ENCODE data around the gene ACOT8. TPM values are rescaled to one million over a fixed set of nuclear protein-coding genes. Genes with fewer than 3 reads are reported as not detected.
"Not testable (repeated sequence)": the region's sequence is repeated elsewhere in the genome, so short reads cannot be mapped to it uniquely, and the experiment has no call there.

Gene ACOT8
- total and polyA plus RNA-seq, 3 experiments from 2014 or later: 27.1 to 41.0 (median 27.3) TPM

DNA sequence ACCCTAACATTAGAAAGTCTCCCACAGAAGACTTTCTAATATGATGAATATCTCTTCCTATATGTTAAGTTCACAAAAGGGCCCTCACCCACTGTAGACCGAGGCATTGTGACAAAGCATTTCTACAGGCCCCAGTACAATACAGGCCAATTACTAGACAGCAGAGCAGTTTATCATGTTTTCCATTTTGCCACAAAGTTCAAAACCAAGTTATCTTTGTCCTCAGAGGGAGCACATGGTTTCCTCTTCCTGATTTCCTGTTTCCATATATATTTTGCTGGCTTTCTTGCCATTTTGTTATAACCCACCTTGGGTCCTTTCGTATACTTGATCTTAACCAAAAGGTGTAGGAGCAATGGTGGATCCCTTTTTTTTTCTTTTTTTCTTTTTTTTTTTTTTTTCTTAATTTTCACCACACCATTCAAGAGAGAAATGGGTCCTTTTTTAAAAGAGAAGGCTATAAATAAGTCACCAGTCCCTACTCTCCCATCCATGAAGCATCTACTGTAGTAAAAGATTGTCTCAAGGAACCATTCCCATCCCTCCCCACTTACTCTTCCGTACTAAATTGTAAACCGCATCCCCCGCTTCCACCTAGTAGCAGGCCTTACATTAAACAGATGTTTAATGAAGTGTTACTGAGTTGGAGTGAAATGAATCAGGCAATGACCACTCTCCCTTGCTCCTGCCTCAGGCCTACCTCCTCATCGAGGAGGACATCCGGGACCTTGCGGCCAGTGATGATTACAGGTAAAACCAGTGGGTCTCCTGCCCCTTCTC lies 46.8 kb downstream of the ACOT8 start:
- H3K27ac Mint-ChIP-seq: peak overlapping the region in 3 of 8 donors; percentile 32 to 77 (median 44)
- POLR2A ChIA-PET: no interaction called here
- H3K4me3 Mint-ChIP-seq: no peak overlapping the region
- Histone ChIP-seq H3K4me1 (ENCODE audit: insufficient read depth, low read length) (peaks cover 4% of the 10 kb centered on the region), H3K36me3 (ENCODE audit: insufficient read depth, low read length) (peaks cover 28% of the 10 kb centered on the region), H3K9me3 (ENCODE audit: low read length) (no peaks in the 10 kb centered on the region), H3K27ac (ENCODE audit: low read depth, low read length) (peak overlapping the region; percentile 38), H3K4me3 (ENCODE audit: low read length) (no peak overlapping the region), H3K27me3 (ENCODE audit: insufficient read depth, low read length, poor library complexity, severe bottlenecking) (no peaks in the 10 kb centered on the region)
- no peaks in the 10 kb centered on the region for H3K9me3 Mint-ChIP-seq
- peaks cover 17 to 21% (median 19%) of the 10 kb centered on the region in 3 donors for H3K4me1 Mint-ChIP-seq
- CTCF ChIA-PET: interaction anchor here (3.1 kb wide), 1 partner anchor 11 kb away, joined by 15 read pairs; no protein-coding TSS in a partner anchor
- no peak for DNase-seq
- H3K36me3 Mint-ChIP-seq: peaks cover 0 to 54% (median 4%) of the 10 kb centered on the region in 3 donors
- H3K27me3 Mint-ChIP-seq: peaks cover 0 to 2% of the 10 kb centered on the region in 2 donors

DNA sequence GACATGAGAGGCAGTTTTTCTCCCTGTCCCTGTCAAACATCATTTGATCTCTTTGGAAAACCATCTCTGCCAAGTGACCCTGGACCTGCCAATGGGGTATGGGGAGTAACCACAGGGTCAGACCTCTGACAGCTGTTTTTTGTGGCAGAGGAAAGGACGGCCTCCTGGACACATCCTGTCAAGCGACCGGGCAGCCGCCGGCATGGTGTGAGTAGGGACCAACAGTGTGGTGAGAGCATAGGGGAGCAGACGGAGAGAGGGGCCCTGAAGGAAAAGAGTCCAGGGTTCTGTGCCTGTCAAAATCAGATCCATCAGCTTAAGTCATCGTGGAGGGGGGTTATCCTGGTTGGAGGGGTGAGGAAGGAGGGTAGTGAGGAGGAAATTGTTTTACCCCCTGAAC lies 55.3 kb downstream of the ACOT8 start:
- no peaks in the 10 kb centered on the region for H3K9me3 Mint-ChIP-seq
- no peak overlapping the region for H3K27ac Mint-ChIP-seq
- Histone ChIP-seq H3K27ac (ENCODE audit: low read depth, low read length) (no peak overlapping the region), H3K4me3 (ENCODE audit: low read length) (no peak overlapping the region), H3K4me1 (ENCODE audit: insufficient read depth, low read length) (no peaks in the 10 kb centered on the region), H3K27me3 (ENCODE audit: insufficient read depth, low read length, poor library complexity, severe bottlenecking) (no peaks in the 10 kb centered on the region), H3K36me3 (ENCODE audit: insufficient read depth, low read length) (peaks cover 38% of the 10 kb centered on the region), H3K9me3 (ENCODE audit: low read length) (no peaks in the 10 kb centered on the region)
- DNase-seq: no peak
- CTCF ChIA-PET: interaction anchor here (1.4 kb wide), 2 partner anchors 10 to 167 kb away, joined by 3 to 5 read pairs; partner anchors contain the start of genes DNTTIP1 and WFDC3
- no peaks in the 10 kb centered on the region for H3K27me3 Mint-ChIP-seq
- H3K4me1 Mint-ChIP-seq: peaks cover 10% of the 10 kb centered on the region in 3 donors
- H3K36me3 Mint-ChIP-seq: peaks cover 5 to 73% (median 27%) of the 10 kb centered on the region in 3 donors
- H3K4me3 Mint-ChIP-seq: no peak overlapping the region
- POLR2A ChIA-PET: interaction anchor here (0.6 kb wide), 1 partner anchor 168 kb away, joined by 5 read pairs; no protein-coding TSS in a partner anchor

DNA sequence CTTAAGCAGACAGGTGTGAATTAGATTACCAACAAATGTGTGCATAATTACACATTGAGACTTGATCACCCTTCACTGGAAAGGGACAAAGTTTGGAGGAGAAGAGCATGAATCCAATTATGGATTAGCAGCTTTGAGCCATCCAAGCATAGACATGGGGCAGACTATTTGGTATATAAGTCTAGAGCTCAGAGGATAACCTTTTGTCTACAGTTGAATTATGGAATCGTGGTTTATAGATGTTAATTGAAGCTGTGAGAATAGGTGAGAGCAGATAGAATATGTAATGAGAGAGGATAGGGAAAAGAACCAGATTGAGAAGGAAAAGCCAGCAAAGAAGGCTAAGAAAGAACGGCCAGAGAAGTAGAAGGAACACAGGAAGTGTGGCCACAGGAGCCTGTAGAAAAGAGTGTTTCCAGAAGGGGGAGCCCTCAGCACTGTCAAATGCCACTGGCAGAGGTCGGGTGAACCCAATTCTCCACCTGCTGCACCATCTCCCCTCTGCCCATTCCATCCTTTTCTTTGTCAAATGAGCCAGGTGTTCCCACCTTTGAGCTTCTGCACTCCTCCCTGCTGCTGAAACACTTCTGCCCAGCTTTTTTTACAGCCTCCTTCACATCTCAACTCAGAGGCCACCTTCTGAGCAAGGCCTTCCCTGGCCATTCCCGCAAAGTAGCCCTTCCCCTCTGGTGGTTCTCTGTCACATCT lies 58.1 kb downstream of the ACOT8 start:
- H3K27me3 ChIP-seq (ENCODE audit: insufficient read depth, low read length, poor library complexity, severe bottlenecking): no peaks in the 10 kb centered on the region
- DNase-seq: peak; percentile 40 to 73 (median 49)
- no peak overlapping the region for H3K4me3 ChIP-seq (ENCODE audit: low read length)
- H3K36me3 ChIP-seq (ENCODE audit: insufficient read depth, low read length): peaks cover 37% of the 10 kb centered on the region
- no peak overlapping the region for H3K27ac ChIP-seq (ENCODE audit: low read depth, low read length)
- no peaks in the 10 kb centered on the region for H3K4me1 ChIP-seq (ENCODE audit: insufficient read depth, low read length)
- Mint-ChIP-seq H3K4me1 (peaks cover 10% of the 10 kb centered on the region in 3 donors), H3K36me3 (peaks cover 4 to 69% (median 28%) of the 10 kb centered on the region in 3 donors), H3K4me3 (no peak overlapping the region), H3K9me3 (no peaks in the 10 kb centered on the region), H3K27ac (peak overlapping the region; percentile 10 to 94 (median 66)), H3K27me3 (no peaks in the 10 kb centered on the region)
- ChIA-PET CTCF (interaction anchor here (0.8 to 2.5 kb wide), 20 partner anchors 9 to 215 kb away, joined by 3 to 21 read pairs (median 5); partner anchors contain the start of genes CTSA, NEURL2 and ZNF335), POLR2A (interaction anchor here (0.6 kb wide), 1 partner anchor 735 kb away, joined by 3 read pairs; no protein-coding TSS in a partner anchor)
- no peaks in the 10 kb centered on the region for H3K9me3 ChIP-seq (ENCODE audit: low read length)

DNA sequence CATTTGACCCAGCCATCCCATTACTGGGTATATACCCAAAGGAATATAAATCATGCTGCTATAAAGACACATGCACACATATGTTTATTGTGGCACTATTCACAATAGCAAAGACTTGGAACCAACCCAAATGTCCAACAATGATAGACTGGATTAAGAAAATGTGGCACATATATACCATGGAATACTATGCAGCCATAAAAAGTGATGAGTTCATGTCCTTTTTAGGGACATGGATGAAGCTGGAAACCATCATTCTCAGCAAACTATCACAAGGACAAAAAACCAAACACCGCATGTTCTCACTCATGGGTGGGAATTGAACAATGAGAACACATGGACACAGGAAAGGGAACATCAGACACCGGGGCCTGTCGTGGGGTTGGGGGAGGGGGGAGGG lies 59.2 kb downstream of the ACOT8 start:
- DNase-seq; H3K27me3 ChIP-seq (ENCODE audit: insufficient read depth, low read length, poor library complexity, severe bottlenecking); H3K9me3 ChIP-seq (ENCODE audit: low read length); H3K9me3 Mint-ChIP-seq; H3K27me3 Mint-ChIP-seq; H3K4me1 ChIP-seq (ENCODE audit: insufficient read depth, low read length); H3K4me3 ChIP-seq (ENCODE audit: low read length); POLR2A ChIA-PET; H3K27ac ChIP-seq (ENCODE audit: low read depth, low read length); H3K4me3 Mint-ChIP-seq: not testable (repeated sequence)
- CTCF ChIA-PET: interaction anchor here (1.4 to 2.5 kb wide), 5 partner anchors 11 to 173 kb away, joined by 4 to 21 read pairs (median 11); partner anchors contain the start of gene ZNF335
- Mint-ChIP-seq H3K36me3 (peaks cover 4 to 64% (median 23%) of the 10 kb centered on the region in 3 donors), H3K4me1 (peaks cover 11 to 15% (median 11%) of the 10 kb centered on the region in 3 donors), H3K27ac (peak overlapping the region in 1 of 8 donors; percentile 94)
- H3K36me3 ChIP-seq (ENCODE audit: insufficient read depth, low read length): peaks cover 27% of the 10 kb centered on the region

DNA sequence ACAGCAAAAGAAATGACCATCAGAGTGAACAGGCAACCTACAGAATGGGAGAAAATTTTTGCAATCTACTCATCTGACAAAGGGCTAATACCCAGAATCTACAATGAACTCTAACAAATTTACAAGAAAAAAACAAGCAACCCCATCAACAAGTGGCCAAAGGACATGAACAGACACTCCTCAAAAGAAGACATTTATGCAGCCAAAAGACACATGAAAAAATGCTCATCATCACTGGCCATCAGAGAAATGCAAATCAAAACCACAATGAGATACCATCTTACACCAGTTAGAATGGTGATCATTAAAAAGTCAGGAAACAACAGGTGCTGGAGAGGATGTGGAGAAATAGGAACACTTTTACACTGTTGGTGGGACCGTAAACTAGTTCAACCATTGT lies 59.7 kb downstream of the ACOT8 start:
- H3K27me3 Mint-ChIP-seq; POLR2A ChIA-PET; H3K4me3 Mint-ChIP-seq; CTCF ChIA-PET; H3K9me3 Mint-ChIP-seq; H3K4me3 ChIP-seq (ENCODE audit: low read length); H3K27ac ChIP-seq (ENCODE audit: low read depth, low read length); H3K27me3 ChIP-seq (ENCODE audit: insufficient read depth, low read length, poor library complexity, severe bottlenecking); DNase-seq; H3K4me1 ChIP-seq (ENCODE audit: insufficient read depth, low read length); H3K9me3 ChIP-seq (ENCODE audit: low read length): not testable (repeated sequence)
- peaks cover 15 to 20% (median 16%) of the 10 kb centered on the region in 3 donors for H3K4me1 Mint-ChIP-seq
- peaks cover 23% of the 10 kb centered on the region for H3K36me3 ChIP-seq (ENCODE audit: insufficient read depth, low read length)
- H3K27ac Mint-ChIP-seq: peak overlapping the region in 1 of 8 donors; percentile 32
- H3K36me3 Mint-ChIP-seq: peaks cover 4 to 62% (median 19%) of the 10 kb centered on the region in 3 donors

DNA sequence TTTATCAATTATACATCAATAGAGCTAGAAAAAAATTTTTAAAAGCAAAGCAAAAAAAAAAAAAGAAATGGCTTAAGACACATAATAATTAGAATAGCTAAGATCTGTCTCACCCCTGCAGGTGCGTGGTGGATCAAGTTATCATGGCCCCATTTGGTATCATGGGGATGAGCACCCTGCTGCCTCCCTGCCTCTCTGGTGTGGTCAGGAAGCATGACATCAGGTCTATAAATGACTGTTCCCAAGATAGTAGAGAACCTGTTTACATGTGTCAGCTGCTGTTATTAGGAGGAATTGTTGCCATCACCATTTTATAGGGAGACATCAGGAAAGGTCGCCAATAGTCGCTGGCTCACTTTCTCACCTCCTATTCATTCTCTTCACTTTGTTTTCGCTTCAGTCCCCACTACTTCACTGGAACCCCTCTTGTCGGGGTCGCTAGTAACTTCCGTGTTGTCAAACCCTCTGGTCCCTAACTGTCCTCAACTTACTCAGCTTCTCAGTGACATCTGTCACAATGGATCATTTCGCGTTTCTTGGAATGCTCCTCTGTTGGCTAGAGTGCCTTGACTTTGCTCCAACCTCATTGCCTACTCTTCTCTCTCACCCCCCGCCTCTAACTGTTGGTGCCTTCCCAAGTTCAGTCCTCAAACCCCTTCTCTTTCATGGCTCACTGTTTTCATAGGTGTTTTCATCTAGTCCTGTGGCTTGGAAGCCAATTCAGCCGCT lies 60.7 kb downstream of the ACOT8 start:
- Mint-ChIP-seq H3K27ac (peak overlapping the region in 5 of 8 donors; percentile 4 to 85 (median 49)), H3K4me1 (peaks cover 21 to 28% (median 22%) of the 10 kb centered on the region in 3 donors), H3K4me3 (peak overlapping the region in 1 of 7 donors; percentile 4), H3K27me3 (no peaks in the 10 kb centered on the region), H3K9me3 (no peaks in the 10 kb centered on the region), H3K36me3 (peaks cover 4 to 57% (median 15%) of the 10 kb centered on the region in 3 donors)
- ChIA-PET CTCF (interaction anchor here (1.1 to 1.6 kb wide), 2 partner anchors 11 to 476 kb away, joined by 3 to 4 read pairs; no protein-coding TSS in a partner anchor), POLR2A (no interaction called here)
- Histone ChIP-seq H3K27me3 (ENCODE audit: insufficient read depth, low read length, poor library complexity, severe bottlenecking) (no peaks in the 10 kb centered on the region), H3K9me3 (ENCODE audit: low read length) (no peaks in the 10 kb centered on the region), H3K27ac (ENCODE audit: low read depth, low read length) (no peak overlapping the region), H3K4me3 (ENCODE audit: low read length) (no peak overlapping the region), H3K36me3 (ENCODE audit: insufficient read depth, low read length) (peaks cover 17% of the 10 kb centered on the region), H3K4me1 (ENCODE audit: insufficient read depth, low read length) (peaks cover 10% of the 10 kb centered on the region)
- no peak for DNase-seq

DNA sequence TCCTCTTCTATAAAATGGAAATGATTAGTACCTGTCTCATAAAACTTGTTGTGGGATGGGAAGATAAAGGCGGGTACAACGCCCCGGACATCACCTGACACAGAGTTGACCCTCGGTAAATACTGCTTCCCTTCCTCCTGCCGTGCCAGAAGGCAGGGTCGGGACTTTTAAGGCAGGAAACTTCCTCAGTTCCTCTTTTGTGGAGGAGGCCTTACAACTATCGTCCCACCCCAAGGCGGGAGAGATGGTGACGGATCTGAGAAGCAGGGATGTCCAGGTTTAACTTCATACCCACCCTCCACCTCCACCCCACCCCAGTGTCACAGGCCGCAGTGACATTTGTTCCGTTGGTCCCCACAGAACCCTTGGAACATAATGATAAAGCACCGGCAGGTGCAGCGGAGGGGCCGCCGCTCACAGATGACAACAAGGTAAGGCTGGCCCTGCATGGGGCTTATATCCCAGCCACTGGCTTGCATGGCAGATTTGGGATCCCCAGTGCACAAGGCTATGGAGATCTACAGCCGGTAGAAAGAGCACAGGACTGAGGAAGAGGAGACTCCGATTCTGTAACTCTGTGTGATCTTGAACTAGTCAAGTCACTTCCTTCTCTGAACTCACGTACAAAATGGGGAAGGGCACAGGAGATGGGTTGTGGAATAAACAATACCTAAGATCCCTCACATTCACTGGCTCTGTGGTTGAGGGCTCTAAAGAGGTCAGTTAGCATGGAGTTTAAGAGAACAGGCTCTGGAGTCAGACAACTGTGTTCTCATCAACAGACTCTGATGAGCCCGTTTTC lies 64.7 kb downstream of the ACOT8 start:
- CTCF ChIA-PET: interaction anchor here (1.0 to 2.5 kb wide), 3 partner anchors 9 to 141 kb away, joined by 3 to 13 read pairs (median 3); no protein-coding TSS in a partner anchor
- no peak for DNase-seq
- H3K36me3 Mint-ChIP-seq: peaks cover 4 to 43% (median 14%) of the 10 kb centered on the region in 3 donors

More for the DNA sequence above, 64.7 kb downstream of the ACOT8 start:
- H3K4me3 Mint-ChIP-seq: peak overlapping the region; percentile 87 to 95 (median 91)
- Histone ChIP-seq H3K27ac (ENCODE audit: low read depth, low read length) (peak overlapping the region; percentile 92), H3K9me3 (ENCODE audit: low read length) (no peaks in the 10 kb centered on the region), H3K36me3 (ENCODE audit: insufficient read depth, low read length) (peaks cover 12% of the 10 kb centered on the region), H3K4me3 (ENCODE audit: low read length) (peak overlapping the region; percentile 76), H3K4me1 (ENCODE audit: insufficient read depth, low read length) (peaks cover 10% of the 10 kb centered on the region), H3K27me3 (ENCODE audit: insufficient read depth, low read length, poor library complexity, severe bottlenecking) (no peaks in the 10 kb centered on the region)
- no peaks in the 10 kb centered on the region for H3K9me3 Mint-ChIP-seq
- peaks cover 13 to 23% (median 13%) of the 10 kb centered on the region in 3 donors for H3K4me1 Mint-ChIP-seq
- peak overlapping the region; percentile 88 to 99 (median 95) for H3K27ac Mint-ChIP-seq
- POLR2A ChIA-PET: interaction anchor here (0.5 kb wide), 1 partner anchor 12 kb away, joined by 3 read pairs; no protein-coding TSS in a partner anchor
- H3K27me3 Mint-ChIP-seq: no peaks in the 10 kb centered on the region

Data from CD8-positive, alpha-beta memory T cell (primary cell).